Left lung (tissue), 10 donors: ENCODE results near the gene RLF. TPM values are rescaled to one million over a fixed set of nuclear protein-coding genes. Genes with fewer than 3 reads are reported as not detected.
"Not testable (repeated sequence)": the region's sequence is repeated elsewhere in the genome, so short reads cannot be mapped to it uniquely, and the experiment has no call there.

Source experiments
- ATAC-seq: fragments of 200-7000 bp; cut with Tn5 transposase; one replicate; pipeline ENCODE4 v1.9.1; 2020; ENCODE audit warnings: moderate library complexity
- DNase-seq, 4 donors: peaks; one replicate each; pipeline ENCODE4 v3.0.0-alpha.2; 2013 to 2020
- H3K27ac ChIP-seq, 2 donors: fragments of 200-600 bp; sonication (generic) in 1 of 2; one replicate each; pipeline versions ENCODE4 v1.5.0 to v1.8.0; 2020 to 2021
- H3K27me3 ChIP-seq, 2 donors: fragments of 200-600 bp; sonication (generic) in 1 of 2; one replicate each; pipeline versions ENCODE4 v1.5.0 to v1.8.0; 2020 to 2021
- H3K36me3 ChIP-seq, 2 donors: fragments of 200-600 bp; sonication (generic) in 1 of 2; one replicate each; pipeline versions ENCODE4 v1.5.0 to v1.8.0; 2020 to 2021
- H3K4me1 ChIP-seq, 2 donors: fragments of 200-600 bp; one replicate each; pipeline ENCODE4 v1.8.0; 2021
- H3K4me3 ChIP-seq, 2 donors: fragments of 200-600 bp; sonication (generic) in 1 of 2; one replicate each; pipeline versions ENCODE4 v1.5.0 to v1.8.0; 2020 to 2021; ENCODE audit warnings: mild to moderate bottlenecking in 1 of 2
- H3K9me3 ChIP-seq, 2 donors: fragments of 200-600 bp; sonication (generic) in 1 of 2; one replicate each; pipeline versions ENCODE4 v1.5.0 to v1.8.0; 2020 to 2021
- CTCF ChIP-seq, 2 donors: fragments of 200-600 bp; sonication (generic) in 1 of 2; IDR thresholded peaks; one replicate each; pipeline versions ENCODE4 v1.5.0 to v1.8.0; 2021; ENCODE audit warnings: antibody characterized with exemption in 2 of 2
- intact Hi-C, 2 donors: fragments of 100-400 bp; cut with DNase I; formaldehyde crosslinking; loops; one replicate each; pipeline versions ENCODE4 v1.11.2 to v1.14.2; 2022
- polyA plus RNA-seq, 6 donors: library from polyadenylated mRNA; unstranded; fragments of 120-200 nt; gene quantifications; one replicate each; pipeline ENCODE4 v1.2.1, GENCODE V29; 2013; ENCODE audit not compliant: insufficient read length in 6 of 6
- total RNA-seq, 2 donors: library from RNA; stranded (reverse); fragmentation: NEBNext Ultra II Directional; extraction: Animal tissue kit (Norgen Biotek cat#: 25700); gene quantifications; one replicate each; pipeline ENCODE4 v1.2.1, GENCODE V29; 2021
- donor health status: DM: no; HTN: yes; CAD: no.
- donor health status: DM: no; HTN: no; CAD: no.

Gene RLF
- total and polyA plus RNA-seq, 8 donors = 11.2 to 34.4 (median 24.6) TPM

- Histone ChIP-seq H3K9me3 (no peaks in the 10 kb centered on the region), H3K36me3 (no peaks in the 10 kb centered on the region), H3K27ac (no peak overlapping the region), H3K27me3 (no peaks in the 10 kb centered on the region), H3K4me1 (peaks cover 0 to 8% of the 10 kb centered on the region in 2 donors), H3K4me3 (no peak overlapping the region)
- no peak for TF ChIP-seq CTCF (IDR thresholded peaks at IDR 0.05)
- DNase-seq (no peak), ATAC-seq (no peak)
- intact Hi-C loops = no loop called here
Observed at GRCh38 chr1:40179496-40180089, 18.4 kb downstream of the RLF start.

- TF ChIP-seq CTCF (IDR thresholded peaks at IDR 0.05) = no peak
- intact Hi-C loops = no loop called here
- no peak for ATAC-seq
Observed at GRCh38 chr1:40183055-40183710, 22.0 kb downstream of the RLF start.

GRCh38 chr1:40184193-40184592 is 23.0 kb downstream of the RLF start:
- TF ChIP-seq CTCF (IDR thresholded peaks at IDR 0.05) = no peak
- intact Hi-C loops = no loop called here
- H3K9me3 ChIP-seq = no peaks in the 10 kb centered on the region
- H3K27ac ChIP-seq = no peak overlapping the region
- DNase-seq (no peak), ATAC-seq (no peak)
- peaks cover 0 to 22% of the 10 kb centered on the region in 2 donors for H3K4me1 ChIP-seq
- no peak overlapping the region for H3K4me3 ChIP-seq
- no peaks in the 10 kb centered on the region for H3K27me3 ChIP-seq
- peaks cover 0 to 3% of the 10 kb centered on the region in 2 donors for H3K36me3 ChIP-seq

More at GRCh38 chr1:40183055-40183710, 22.0 kb downstream of the RLF start:
- Histone ChIP-seq H3K4me3 (no peak overlapping the region), H3K9me3 (no peaks in the 10 kb centered on the region), H3K27me3 (no peaks in the 10 kb centered on the region), H3K4me1 (peaks cover 0 to 22% of the 10 kb centered on the region in 2 donors), H3K36me3 (no peaks in the 10 kb centered on the region), H3K27ac (no peak overlapping the region)
- no peak for DNase-seq

GRCh38 chr1:40185951-40186864 is 25.0 kb downstream of the RLF start:
- intact Hi-C loops = no loop called here
- TF ChIP-seq CTCF (IDR thresholded peaks at IDR 0.05) = no peak
- Histone ChIP-seq H3K4me3 (no peak overlapping the region), H3K27ac (no peak overlapping the region), H3K4me1 (peaks cover 0 to 22% of the 10 kb centered on the region in 2 donors), H3K27me3 (no peaks in the 10 kb centered on the region), H3K36me3 (peaks cover 0 to 20% of the 10 kb centered on the region in 2 donors), H3K9me3 (no peaks in the 10 kb centered on the region)
- peak; percentile 34 for ATAC-seq
- no peak for DNase-seq

- Histone ChIP-seq H3K27me3 (no peaks in the 10 kb centered on the region), H3K27ac (no peak overlapping the region), H3K9me3 (no peaks in the 10 kb centered on the region), H3K36me3 (peaks cover 0 to 32% of the 10 kb centered on the region in 2 donors), H3K4me1 (peaks cover 0 to 17% of the 10 kb centered on the region in 2 donors), H3K4me3 (no peak overlapping the region)
- ATAC-seq (no peak), DNase-seq (no peak)
- intact Hi-C loops = no loop called here
- TF ChIP-seq CTCF (IDR thresholded peaks at IDR 0.05) = no peak
Observed at GRCh38 chr1:40187399-40187798, 26.2 kb downstream of the RLF start.

- ATAC-seq, H3K9me3 ChIP-seq, intact Hi-C loops, H3K27me3 ChIP-seq, DNase-seq, H3K27ac ChIP-seq, H3K4me3 ChIP-seq, H3K4me1 ChIP-seq: not testable (repeated sequence)
- peaks cover 4 to 56% of the 10 kb centered on the region in 2 donors for H3K36me3 ChIP-seq
Observed at GRCh38 chr1:40194639-40195038, 33.5 kb downstream of the RLF start.
